NCI-H1092 (cell line): ENCODE results near the gene SLC35F1.
"Not testable (repeated sequence)": the region's sequence is repeated elsewhere in the genome, so short reads cannot be mapped to it uniquely, and the experiment has no call there.

Source experiments
- DNase-seq: peaks from one replicate; lab custom pipeline; 2025; lab: John Stamatoyannopoulos, UW

Gene SLC35F1

GRCh38 chr6:117992856-117993255 is 85.8 kb downstream of the SLC35F1 start:
- DNase-seq, result peak; percentile 40

GRCh38 chr6:118012944-118013343 is 105.9 kb downstream of the SLC35F1 start:
- DNase-seq, result no peak

- no peak for DNase-seq
Measured at GRCh38 chr6:118016532-118016931, 109.5 kb downstream of the SLC35F1 start.

GRCh38 chr6:118017301-118017848 is 110.3 kb downstream of the SLC35F1 start:
- DNase-seq, result peak; percentile 4

- no peak for DNase-seq
Measured at GRCh38 chr6:118023771-118024170, 116.7 kb downstream of the SLC35F1 start.

GRCh38 chr6:118029967-118030366 is 122.9 kb downstream of the SLC35F1 start:
- no peak for DNase-seq

GRCh38 chr6:118037479-118037878 is 130.4 kb downstream of the SLC35F1 start:
- not testable (repeated sequence) for DNase-seq

GRCh38 chr6:118042855-118043254 is 135.8 kb downstream of the SLC35F1 start:
- DNase-seq, result no peak

GRCh38 chr6:118044275-118044674 is 137.2 kb downstream of the SLC35F1 start:
- no peak for DNase-seq

- DNase-seq, result no peak
Measured at GRCh38 chr6:118054082-118054481, 147.0 kb downstream of the SLC35F1 start.

GRCh38 chr6:118061666-118062065 is 154.6 kb downstream of the SLC35F1 start:
- DNase-seq, result no peak

GRCh38 chr6:118080547-118080946 is 173.5 kb downstream of the SLC35F1 start:
- no peak for DNase-seq

GRCh38 chr6:118083711-118084110 is 176.6 kb downstream of the SLC35F1 start:
- DNase-seq, result no peak

GRCh38 chr6:118085665-118086064 is 178.6 kb downstream of the SLC35F1 start:
- DNase-seq, result no peak

- DNase-seq, result no peak
Measured at GRCh38 chr6:118086159-118086558, 179.1 kb downstream of the SLC35F1 start.

GRCh38 chr6:118092086-118092485 is 185.0 kb downstream of the SLC35F1 start:
- no peak for DNase-seq

- no peak for DNase-seq
Measured at GRCh38 chr6:118097576-118097975, 190.5 kb downstream of the SLC35F1 start.

- DNase-seq, result no peak
Measured at GRCh38 chr6:118100717-118101116, 193.7 kb downstream of the SLC35F1 start.

- DNase-seq, result no peak
Measured at GRCh38 chr6:118101220-118101619, 194.2 kb downstream of the SLC35F1 start.

GRCh38 chr6:118101831-118102345 is 194.8 kb downstream of the SLC35F1 start:
- no peak for DNase-seq

GRCh38 chr6:118102401-118102800 is 195.3 kb downstream of the SLC35F1 start:
- DNase-seq, result no peak

GRCh38 chr6:118103381-118104146 is 196.5 kb downstream of the SLC35F1 start:
- no peak for DNase-seq

- no peak for DNase-seq
Measured at GRCh38 chr6:118122161-118122725, 215.2 kb downstream of the SLC35F1 start.
